GM12878 (cell line): ENCODE data around the gene TRPC4. TPM values are rescaled to one million over a fixed set of nuclear protein-coding genes. Genes with fewer than 3 reads are reported as not detected.
"Not testable (repeated sequence)": the region's sequence is repeated elsewhere in the genome, so short reads cannot be mapped to it uniquely, and the experiment has no call there.

Experiments used
- ATAC-seq: fragments of 200-7000 bp; cut with Tn5 transposase; 3 replicates; pipeline ENCODE4 v1.9.1; 2020; ENCODE audit warnings: mild to moderate bottlenecking, moderate library complexity
- BruUV-seq: library from RNA; stranded (reverse); fragments of 400-500 nt; replicated peaks from 2 replicates; lab custom pipeline; 2021; lab: Mats Ljungman, UMichigan
- CTCF ChIA-PET: fragments of 300-600 bp; sonication (Branson Sonifier 250); formaldehyde crosslinking; extraction: SDS; loops from one replicate; lab custom pipeline; 2021; ENCODE audit warnings: inconsistent platforms; lab: Yijun Ruan, JAX
- POLR2A ChIA-PET: fragments of 350-600 bp; formaldehyde crosslinking; extraction: SDS; loops from one replicate; lab custom pipeline; 2021; ENCODE audit warnings: inconsistent platforms; lab: Charles Lee
- RAD21 ChIA-PET: fragments of 300-600 bp; sonication (Branson Sonifier 250); formaldehyde crosslinking; loops from one replicate; lab custom pipeline; 2023; ENCODE audit warnings: antibody characterized with exemption; ENCODE audit not compliant: unreplicated experiment; lab: Charles Lee
- SMC1A ChIA-PET: fragments of 300-600 bp; sonication (Branson Sonifier 250); formaldehyde crosslinking; loops from one replicate; lab custom pipeline; 2023; ENCODE audit not compliant: unreplicated experiment, uncharacterized antibody; lab: Charles Lee
- DNase-seq: peaks from one replicate; pipeline ENCODE4 v3.0.0-alpha.2; 2011; ENCODE audit warnings: low read depth, low spot score
- FAIRE-seq: peaks from 3 replicates; lab custom pipeline; 2011; peaks lifted over from hg19 to GRCh38; lab: Jason Lieb, UNC
- H2AFZ ChIP-seq: 2 replicates; pipeline ENCODE4 v1.6.0; 2011; ENCODE audit warnings: low read depth, low read length, control low read depth; ENCODE audit not compliant: control insufficient read depth
- H3K27ac ChIP-seq: 2 replicates; pipeline ENCODE4 v1.5.1; 2011; ENCODE audit warnings: control low read depth; ENCODE audit not compliant: control insufficient read depth, insufficient read depth
- H3K27me3 ChIP-seq, 2 experiments: replicated peaks in 1 of 2; 2 replicates each; pipeline versions ENCODE4 v1.6.0 to v1.6.1; 2011; ENCODE audit warnings: low read length in 1 of 2; ENCODE audit not compliant: control insufficient read depth in 2 of 2, insufficient read depth in 2 of 2
- H3K36me3 ChIP-seq, 2 experiments: 2 replicates each; pipeline ENCODE4 v1.5.1; 2011; ENCODE audit warnings: low read length in 1 of 2; ENCODE audit not compliant: control insufficient read depth in 2 of 2, insufficient read depth in 2 of 2
- H3K4me1 ChIP-seq: 2 replicates; pipeline ENCODE4 v1.6.1; 2011; ENCODE audit warnings: mild to moderate bottlenecking, low read length, moderate library complexity, mixed read lengths; ENCODE audit not compliant: control insufficient read depth, insufficient read depth
- H3K4me2 ChIP-seq: 2 replicates; pipeline ENCODE4 v1.6.0; 2011; ENCODE audit warnings: control low read depth; ENCODE audit not compliant: control insufficient read depth, insufficient read depth
- H3K4me3 ChIP-seq: fragments of 200-600 bp; sonication (generic); 2 replicates; pipeline ENCODE4 v1.5.1; 2016
- H3K79me2 ChIP-seq: 2 replicates; pipeline ENCODE4 v1.6.0; 2011; ENCODE audit warnings: low read length; ENCODE audit not compliant: control insufficient read depth, insufficient read depth
- H3K9ac ChIP-seq: 2 replicates; pipeline ENCODE4 v1.8.0; 2011; ENCODE audit warnings: low read length, control low read depth, mixed read lengths; ENCODE audit not compliant: control insufficient read depth, insufficient read depth
- H3K9me3 ChIP-seq: replicated peaks from 3 replicates; pipeline ENCODE4 v1.5.1; 2011; ENCODE audit warnings: mild to moderate bottlenecking, low read length; ENCODE audit not compliant: control insufficient read depth, insufficient read depth
- H4K20me1 ChIP-seq: 2 replicates; pipeline ENCODE4 v1.6.0; 2011; ENCODE audit not compliant: control insufficient read depth, insufficient read depth
- CBFB ChIP-seq: IDR thresholded peaks from 2 replicates; pipeline ENCODE4 v1.6.1; 2016; ENCODE audit warnings: antibody characterized with exemption, low read depth
- EZH2 ChIP-seq: IDR thresholded peaks from 2 replicates; pipeline ENCODE4 v1.6.1; 2012; ENCODE audit warnings: low read depth, mild to moderate bottlenecking, control low read depth, inconsistent platforms, low read length, borderline replicate concordance; ENCODE audit not compliant: control insufficient read depth
- HDAC2 ChIP-seq: fragments of 200-600 bp; sonication (generic); IDR thresholded peaks from 2 replicates; pipeline ENCODE4 v1.6.1; 2017
- IRF4 ChIP-seq: IDR thresholded peaks from 2 replicates; pipeline ENCODE4 v1.6.1; 2011; ENCODE audit warnings: low read depth, low read length
- MTA3 ChIP-seq: IDR thresholded peaks from 2 replicates; pipeline ENCODE4 v1.6.1; 2012; ENCODE audit warnings: low read length, inconsistent platforms, borderline replicate concordance
- NR2F1 ChIP-seq: fragments of 450-650 bp; conservative IDR thresholded peaks from 2 replicates; pipeline ENCODE4 v1.6.1; 2017; ENCODE audit warnings: mild to moderate bottlenecking
- RBBP5 ChIP-seq: fragments of 200-600 bp; sonication (generic); conservative IDR thresholded peaks from 2 replicates; pipeline ENCODE4 v1.6.1; 2016
- RFX5 ChIP-seq: IDR thresholded peaks from 2 replicates; pipeline ENCODE4 v1.6.1; 2011; ENCODE audit warnings: low read depth, low read length, improper control_type of control experiment
- SREBF2 ChIP-seq: IDR thresholded peaks from 2 replicates; pipeline ENCODE4 v1.6.1; 2012; ENCODE audit warnings: mild to moderate bottlenecking, low read length
- ZNF207 ChIP-seq: fragments of 450-650 bp; IDR thresholded peaks from 2 replicates; pipeline ENCODE4 v1.6.1; 2014; ENCODE audit warnings: antibody characterized with exemption, mild to moderate bottlenecking, borderline replicate concordance
- ZNF384 ChIP-seq: IDR thresholded peaks from 2 replicates; pipeline ENCODE4 v1.6.1; 2012; ENCODE audit warnings: low read depth, mild to moderate bottlenecking, low read length, improper control_type of control experiment, borderline replicate concordance
- WGBS: methylation state at CpG from one replicate; pipeline ENCODE4 v1.1.6; 2016; ENCODE audit warnings: low lambda C conversion rate; ENCODE audit not compliant: insufficient replicate concordance, insufficient coverage; ENCODE audit errors: missing lambda C conversion rate; 5-methylcytosine and 5-hydroxymethylcytosine counted together
- in situ Hi-C: fragments of 300-500 bp; cut with MboI; formaldehyde crosslinking; loops from 9 replicates; pipeline ENCODE4 v1.14.3; 2018; ENCODE audit warnings: mixed read lengths
- intact Hi-C: fragments of 100-400 bp; cut with micrococcal nuclease; formaldehyde crosslinking; loops from one replicate; pipeline ENCODE4 v1.14.2; 2022; ENCODE audit not compliant: unreplicated experiment
- polyA plus RNA-seq, 11 experiments: library from polyadenylated mRNA; depleted of rRNA in 4 of 11; unstranded in 6 of 11; stranded (reverse) in 5 of 11; fragments of >200 nt; fragmentation: Nextera tagmentation in 4 of 11; fragmentation: Illumina TruSeq in 1 of 11; extraction: Ambion mirVana in 4 of 11; extraction: Trizol in 1 of 11; gene quantifications; 1 replicate in 1 of 11; 2 replicates in 10 of 11; pipeline versions ENCODE4 v1.2.1 to v1.2.3, GENCODE V29; 2011 to 2016; ENCODE audit warnings: inconsistent platforms in 2 of 11, missing spikeins in 2 of 11, low read depth in 1 of 11
- total RNA-seq, 4 experiments: library from RNA; depleted of rRNA in 3 of 4; stranded (reverse); fragments of >200 nt in 3 of 4; fragmentation: Illumina TruSeq in 1 of 4; extraction: Trizol in 1 of 4; gene quantifications; 2 replicates each; pipeline versions ENCODE4 v1.2.1 to v1.2.3, GENCODE V29; 2013 to 2021
- TF ChIP-seq, protein P1 (sequence below): IDR thresholded peaks from 2 replicates; pipeline ENCODE4 v1.6.1; 2012; ENCODE audit warnings: low read length, inconsistent platforms

The TRPC4 gene
- total and polyA plus RNA-seq, 10 of the 15 experiments (the other 5 are each of a cell fraction or from before 2014, with no cell fraction given), result not detected

DNA sequence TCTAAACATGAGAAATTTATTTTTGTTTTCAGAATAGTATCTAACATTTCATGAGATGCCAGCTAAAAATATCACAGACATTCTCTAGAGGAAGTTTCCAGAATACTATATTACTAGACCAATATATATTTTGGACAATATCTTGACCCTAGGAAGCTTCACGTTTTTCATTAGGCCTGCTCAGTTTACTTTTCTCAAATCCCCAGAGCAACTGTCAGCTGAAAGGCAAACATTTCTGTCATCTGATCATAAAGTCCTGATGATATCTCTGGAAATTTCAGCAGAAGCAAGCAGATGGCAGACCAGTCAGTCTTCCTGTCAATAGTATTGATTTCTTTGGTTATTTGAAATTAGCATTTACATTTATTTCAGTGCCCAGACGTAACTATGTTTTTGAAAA is 275.0 kb downstream of the TRPC4 start:
- RAD21 ChIA-PET, result no interaction called here
- intact Hi-C loops, result no loop called here
- SMC1A ChIA-PET, result no interaction called here

DNA sequence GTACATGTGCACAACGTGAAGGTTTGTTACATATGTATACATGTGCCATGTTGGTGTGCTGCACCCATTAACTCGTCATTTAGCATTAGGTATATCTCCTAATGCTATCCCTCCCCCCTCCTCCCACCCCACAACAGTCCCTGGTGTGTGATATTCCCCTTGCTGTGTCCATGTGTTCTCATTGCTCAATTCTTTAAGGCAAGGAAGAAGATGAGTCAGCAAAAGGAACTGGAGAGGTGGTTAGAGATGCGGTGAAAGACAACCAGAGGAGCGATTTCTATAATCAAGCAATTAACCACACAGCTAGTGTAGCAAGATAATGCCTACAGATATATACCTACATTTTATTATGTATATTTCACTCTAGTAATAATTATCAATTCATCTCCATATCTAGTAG is 280.2 kb downstream of the TRPC4 start:
- RAD21 ChIA-PET, FAIRE-seq, H4K20me1 ChIP-seq, H3K4me1 ChIP-seq, CTCF ChIA-PET, ATAC-seq, POLR2A ChIA-PET, H3K27me3 ChIP-seq, H3K36me3 ChIP-seq, in situ Hi-C loops, H3K9me3 ChIP-seq, H3K9ac ChIP-seq, BruUV-seq, H3K79me2 ChIP-seq, DNase-seq, H3K4me2 ChIP-seq, H2AFZ ChIP-seq, H3K27ac ChIP-seq, SMC1A ChIA-PET, intact Hi-C loops, H3K4me3 ChIP-seq: not testable (repeated sequence)
- WGBS, result 51% methylated on average over 4 of the region's 4 CpGs

More for the DNA sequence above, 275.0 kb downstream of the TRPC4 start:
- no TSS peak for BruUV-seq
- no peaks in the 10 kb centered on the region for H3K27me3 ChIP-seq
- DNase-seq (no peak), ATAC-seq (no peak), FAIRE-seq (no peak)
- no peaks in the 10 kb centered on the region for H4K20me1 ChIP-seq
- no peak overlapping the region for H3K9ac ChIP-seq
- ChIA-PET POLR2A (no interaction called here), CTCF (interaction anchor here (0.7 kb wide), 1 partner anchor 9 kb away, joined by 4 read pairs; no protein-coding TSS in a partner anchor)
- no peak overlapping the region for H3K4me2 ChIP-seq
- TF ChIP-seq EZH2 (no peak), RBBP5 (no peak), ZNF207 (no peak), ZNF384 (no peak), SREBF2 (no peak), MTA3 (no peak), RFX5 (no peak), HDAC2 (no peak), CBFB (no peak), NR2F1 (no peak), IRF4 (no peak)
- TF ChIP-seq, protein P1, sequence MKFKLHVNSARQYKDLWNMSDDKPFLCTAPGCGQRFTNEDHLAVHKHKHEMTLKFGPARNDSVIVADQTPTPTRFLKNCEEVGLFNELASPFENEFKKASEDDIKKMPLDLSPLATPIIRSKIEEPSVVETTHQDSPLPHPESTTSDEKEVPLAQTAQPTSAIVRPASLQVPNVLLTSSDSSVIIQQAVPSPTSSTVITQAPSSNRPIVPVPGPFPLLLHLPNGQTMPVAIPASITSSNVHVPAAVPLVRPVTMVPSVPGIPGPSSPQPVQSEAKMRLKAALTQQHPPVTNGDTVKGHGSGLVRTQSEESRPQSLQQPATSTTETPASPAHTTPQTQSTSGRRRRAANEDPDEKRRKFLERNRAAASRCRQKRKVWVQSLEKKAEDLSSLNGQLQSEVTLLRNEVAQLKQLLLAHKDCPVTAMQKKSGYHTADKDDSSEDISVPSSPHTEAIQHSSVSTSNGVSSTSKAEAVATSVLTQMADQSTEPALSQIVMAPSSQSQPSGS, result no peak
- H3K79me2 ChIP-seq, result no peaks in the 10 kb centered on the region
- no peaks in the 10 kb centered on the region for H3K4me1 ChIP-seq
- 0% methylated on average over 2 of the region's 2 CpGs for WGBS
- H2AFZ ChIP-seq, result no peak overlapping the region
- no peak overlapping the region for H3K4me3 ChIP-seq
- H3K27ac ChIP-seq, result no peak overlapping the region
- in situ Hi-C loops, result no loop called here
- H3K9me3 ChIP-seq, result no peaks in the 10 kb centered on the region
- H3K36me3 ChIP-seq, result no peaks in the 10 kb centered on the region
